NOMO-1 (cell line): Measurements from ENCODE around the gene OTOP2.
A peak's percentile ranks its signal among the peaks of the same experiment; 100 is the strongest.
"Not testable (repeated sequence)": the region's sequence is repeated elsewhere in the genome, so short reads cannot be mapped to it uniquely, and the experiment has no call there.

ENCODE experiments used
- DNase-seq, 2 experiments: peaks; one replicate each; lab custom pipeline; 2025; ENCODE audit not compliant: unreplicated experiment in 2 of 2; lab: John Stamatoyannopoulos, UW

The OTOP2 gene

DNA sequence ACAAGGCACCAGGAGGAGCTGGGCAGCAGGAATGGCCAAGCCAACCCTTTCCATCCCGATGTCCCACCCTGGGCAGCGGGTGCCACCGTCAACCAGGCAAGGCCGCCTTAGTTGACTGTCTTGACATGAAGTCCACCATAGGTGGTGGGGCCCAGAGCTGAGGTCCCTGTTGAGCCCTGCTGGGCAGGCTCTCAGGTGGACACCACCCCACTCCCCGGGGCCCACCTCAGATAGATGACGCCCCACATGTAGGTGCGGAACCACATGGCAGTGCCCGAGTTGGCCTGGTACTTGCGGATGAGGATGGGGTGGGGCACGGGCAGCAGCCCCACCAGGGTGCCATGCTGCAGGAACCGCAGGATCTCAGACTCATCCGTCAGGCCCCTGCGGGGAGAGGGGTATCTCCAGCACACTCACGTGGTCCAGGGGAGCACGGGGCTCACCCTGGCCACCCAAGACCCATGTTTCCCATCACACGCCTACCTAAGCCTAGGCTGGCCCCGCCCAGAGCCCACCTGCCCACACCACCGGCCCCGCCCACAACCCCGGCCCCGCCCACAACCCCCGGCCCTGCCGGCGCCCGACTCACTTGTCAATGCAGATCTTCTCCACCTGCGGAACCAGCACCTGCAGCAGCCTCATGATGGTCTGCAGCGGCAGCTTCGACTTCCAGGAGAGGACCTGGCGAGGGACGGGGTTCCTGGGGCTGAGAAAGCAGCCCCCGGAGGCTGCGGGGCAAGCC, 27.8 kb downstream of the OTOP2 start:
- DNase-seq: no peak

- no peak for DNase-seq
Observed at GRCh38 chr17:74952431-74953133, 28.5 kb downstream of the OTOP2 start.

GRCh38 chr17:74953134-74953687, 29.1 kb downstream of the OTOP2 start:
- no peak for DNase-seq

DNA sequence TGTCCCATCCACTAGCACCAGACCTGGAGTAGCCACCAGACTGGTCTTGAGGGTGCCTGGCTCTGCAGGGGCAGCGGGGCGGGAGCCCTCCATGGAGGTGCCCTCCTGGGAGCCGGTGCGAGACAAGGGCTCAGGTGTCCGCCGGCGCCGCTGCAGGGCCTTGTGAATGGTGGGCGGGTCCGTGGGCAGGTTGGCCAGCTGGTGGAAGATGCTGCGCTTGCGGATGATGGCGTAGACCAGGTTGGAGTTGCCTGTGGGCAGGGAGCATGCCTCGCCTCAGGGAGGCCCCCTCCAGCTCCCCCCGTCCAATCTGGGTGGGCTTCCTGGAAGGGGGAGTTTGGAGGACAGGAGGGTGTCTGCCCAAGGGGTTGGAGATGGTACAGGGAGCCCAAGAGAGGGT, 30.0 kb downstream of the OTOP2 start:
- DNase-seq: no peak

- DNase-seq: peak; percentile 9 to 14
Observed at GRCh38 chr17:74954665-74955421, 30.8 kb downstream of the OTOP2 start.

DNA sequence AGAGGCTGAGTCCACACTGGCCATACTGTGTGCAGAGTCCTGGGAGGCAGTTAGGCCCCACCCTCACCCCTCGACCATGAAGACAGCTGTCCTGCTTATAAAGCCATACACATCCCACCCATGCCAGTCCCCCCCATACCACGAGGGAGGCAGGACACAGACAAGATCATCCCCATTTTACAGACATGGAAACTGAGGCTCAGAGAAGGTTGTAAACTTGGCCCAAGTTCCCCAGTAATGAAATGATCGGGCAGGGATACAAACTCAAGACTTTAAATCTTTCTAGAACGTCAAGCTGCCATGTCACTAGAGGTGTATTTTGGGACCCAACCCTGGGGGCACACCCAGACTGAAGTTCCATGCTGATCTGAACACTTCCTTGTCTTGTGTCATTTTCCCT, 32.0 kb downstream of the OTOP2 start:
- DNase-seq: no peak

- peak; percentile 47 to 53 for DNase-seq
Observed at GRCh38 chr17:74957935-74958740, 34.1 kb downstream of the OTOP2 start.

GRCh38 chr17:74959826-74960515, 35.9 kb downstream of the OTOP2 start:
- no peak for DNase-seq

DNA sequence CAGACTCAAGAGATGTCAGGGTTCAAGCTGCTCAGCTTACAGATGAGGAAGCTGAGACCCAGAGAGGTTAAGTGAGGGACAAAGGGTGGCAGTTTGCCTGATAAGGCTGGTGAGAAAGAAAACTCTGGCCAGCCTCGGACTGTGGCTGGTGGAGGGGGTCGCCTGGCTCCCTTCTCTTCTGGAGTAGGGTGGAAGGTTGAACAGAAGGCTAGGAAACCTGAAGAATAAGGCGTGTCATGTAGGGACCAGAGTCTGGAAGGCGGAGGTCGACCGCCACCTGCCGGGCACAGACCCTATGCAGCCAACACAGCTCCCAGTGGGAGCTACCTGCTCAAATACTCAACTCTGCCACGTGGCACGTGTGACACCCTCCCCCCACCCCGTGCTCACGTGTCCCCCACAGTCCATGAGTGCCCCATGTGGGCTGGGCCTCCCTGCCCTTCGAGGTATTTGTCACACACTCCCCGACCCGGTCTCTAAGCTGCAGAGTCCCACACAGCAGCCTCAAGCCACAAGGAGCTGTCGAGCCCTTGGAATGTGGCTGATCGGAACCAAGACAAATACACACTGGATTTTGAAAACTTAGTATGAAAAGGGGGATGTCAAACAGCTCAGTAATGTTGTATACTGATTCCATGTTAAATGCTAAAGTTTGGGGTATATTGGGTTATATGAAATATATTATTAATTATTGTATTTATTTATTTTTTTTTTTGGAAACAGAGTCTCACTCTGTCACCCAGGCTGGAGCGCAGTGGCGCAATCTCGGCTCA, 36.7 kb downstream of the OTOP2 start:
- DNase-seq: peak; percentile 48 to 67

GRCh38 chr17:74961657-74962350, 37.7 kb downstream of the OTOP2 start:
- DNase-seq: peak; percentile 60 to 61

GRCh38 chr17:74962622-74963394, 38.7 kb downstream of the OTOP2 start:
- no peak for DNase-seq

- no peak for DNase-seq
Observed at GRCh38 chr17:74963656-74964055, 39.6 kb downstream of the OTOP2 start.

GRCh38 chr17:74964246-74964761, 40.2 kb downstream of the OTOP2 start:
- DNase-seq: no peak

GRCh38 chr17:74964988-74965622, 41.0 kb downstream of the OTOP2 start:
- no peak for DNase-seq

DNA sequence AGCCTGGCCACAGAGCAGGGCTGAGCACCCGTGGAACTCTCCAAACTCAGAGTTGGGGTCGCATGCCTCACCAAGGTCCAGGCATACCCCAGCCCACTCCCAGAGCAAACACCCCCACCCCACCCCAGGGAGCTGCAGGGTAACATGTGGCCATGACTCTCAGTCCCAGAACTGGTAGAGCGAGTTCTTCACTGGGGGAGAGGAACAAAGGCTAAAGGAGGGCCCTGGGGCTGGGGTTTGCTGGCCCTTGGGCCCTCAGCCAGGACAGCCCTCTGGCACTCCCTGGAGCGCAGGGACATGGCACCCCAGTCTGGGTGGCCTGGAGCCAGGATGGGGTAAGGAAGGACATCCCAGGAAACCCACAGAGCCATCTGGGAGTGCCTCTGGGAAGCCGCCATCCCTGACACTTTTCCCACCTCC, 44.3 kb downstream of the OTOP2 start:
- DNase-seq: no peak

- not testable (repeated sequence) for DNase-seq
Observed at GRCh38 chr17:74969501-74969900, 45.4 kb downstream of the OTOP2 start.

DNA sequence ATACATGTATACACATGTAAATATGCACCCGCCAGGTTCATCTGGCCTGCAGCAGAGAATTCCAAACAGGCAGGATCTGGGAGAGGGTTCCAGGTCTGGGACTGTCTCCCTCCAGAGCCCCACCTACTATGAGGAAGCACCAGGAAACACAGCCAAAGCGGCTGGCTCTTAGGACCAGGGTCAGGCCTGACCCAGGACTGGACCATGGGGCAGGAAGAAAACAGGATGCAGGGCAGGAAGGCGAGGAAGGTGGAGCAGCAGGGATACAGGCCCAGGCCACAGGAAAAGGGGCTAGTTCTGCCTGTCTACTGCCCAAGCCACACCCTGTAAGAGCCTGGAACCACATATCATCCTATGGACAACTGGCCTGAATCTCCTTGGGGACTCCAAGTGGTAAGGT, 46.3 kb downstream of the OTOP2 start:
- DNase-seq: no peak
